ENCODE results near the gene ARID3A.

The ARID3A gene

DNA sequence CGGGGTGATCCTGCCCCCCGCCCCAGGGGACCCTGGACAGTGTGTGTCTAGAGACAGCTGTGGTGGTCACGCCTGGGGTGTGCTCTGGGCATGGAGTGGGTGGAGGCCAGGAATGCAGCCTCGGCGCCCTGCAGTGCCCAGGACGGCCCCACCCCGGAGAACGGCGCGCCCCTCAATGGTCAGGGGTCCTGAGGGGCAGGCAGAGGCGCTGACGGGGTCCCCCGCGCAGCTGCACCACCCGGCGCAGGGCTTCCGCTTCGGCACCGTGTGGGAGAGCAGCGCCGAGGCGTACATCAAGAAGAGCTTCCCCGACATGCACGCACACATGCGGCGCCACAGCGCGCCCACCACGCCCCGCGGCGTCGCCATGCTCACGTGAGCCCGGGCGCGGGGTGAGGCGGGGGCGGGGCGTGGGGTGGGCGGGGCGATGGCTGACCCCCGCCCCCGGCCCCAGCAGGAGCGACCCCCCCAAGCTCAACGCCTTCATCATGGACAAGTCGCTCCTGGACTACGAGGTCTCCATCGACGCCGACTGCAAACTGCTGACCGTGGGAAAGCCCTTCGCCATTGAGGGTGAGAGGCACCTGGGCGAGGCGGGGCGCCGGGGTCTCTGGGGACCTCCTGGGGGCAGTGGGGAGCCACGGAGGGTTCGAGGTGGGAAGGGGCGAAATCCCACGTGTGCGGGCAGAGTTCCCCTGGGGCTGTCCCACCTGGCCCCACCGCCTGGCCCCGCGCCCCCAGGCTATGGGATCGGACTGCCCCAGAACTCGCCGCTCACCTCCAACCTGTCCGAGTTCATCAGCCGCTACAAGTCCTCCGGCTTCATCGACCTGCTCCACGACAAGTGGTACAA, 81.8 kb downstream of the ARID3A start:
- no peak for DNase-seq

DNA sequence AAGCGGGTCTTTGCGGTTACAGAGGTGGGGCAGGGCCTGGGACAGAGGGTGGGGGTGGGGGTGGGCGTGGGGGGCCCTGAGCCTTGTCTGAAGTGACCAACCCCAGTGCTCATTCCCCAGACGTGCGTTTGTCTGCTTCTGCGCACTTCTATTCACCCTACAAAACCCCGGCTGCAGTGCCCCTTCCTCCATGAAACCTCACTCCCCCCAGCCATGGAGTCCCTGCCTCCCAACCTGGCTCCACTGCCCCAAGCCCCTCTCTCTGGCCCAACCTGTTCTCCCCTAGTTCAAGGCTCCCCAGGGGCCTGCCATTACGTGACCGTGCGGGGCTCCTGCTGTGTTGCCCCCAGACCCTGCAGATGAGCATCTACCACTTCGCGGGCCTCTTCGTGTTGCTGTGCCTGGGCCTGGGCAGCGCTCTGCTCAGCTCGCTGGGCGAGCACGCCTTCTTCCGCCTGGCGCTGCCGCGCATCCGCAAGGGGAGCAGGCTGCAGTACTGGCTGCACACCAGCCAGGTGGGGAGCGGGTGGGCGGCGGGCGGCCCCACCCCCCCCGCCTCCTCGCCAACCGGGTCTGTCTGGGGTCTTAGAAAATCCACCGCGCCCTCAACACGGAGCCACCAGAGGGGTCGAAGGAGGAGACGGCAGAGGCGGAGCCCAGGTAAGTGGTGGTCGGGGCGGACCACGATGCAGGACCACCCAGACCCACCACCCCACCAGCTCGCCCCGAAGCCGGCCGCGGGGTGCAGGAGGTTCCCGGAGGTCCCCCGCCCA, 82.6 kb downstream of the ARID3A start:
- DNase-seq, result no peak

DNA sequence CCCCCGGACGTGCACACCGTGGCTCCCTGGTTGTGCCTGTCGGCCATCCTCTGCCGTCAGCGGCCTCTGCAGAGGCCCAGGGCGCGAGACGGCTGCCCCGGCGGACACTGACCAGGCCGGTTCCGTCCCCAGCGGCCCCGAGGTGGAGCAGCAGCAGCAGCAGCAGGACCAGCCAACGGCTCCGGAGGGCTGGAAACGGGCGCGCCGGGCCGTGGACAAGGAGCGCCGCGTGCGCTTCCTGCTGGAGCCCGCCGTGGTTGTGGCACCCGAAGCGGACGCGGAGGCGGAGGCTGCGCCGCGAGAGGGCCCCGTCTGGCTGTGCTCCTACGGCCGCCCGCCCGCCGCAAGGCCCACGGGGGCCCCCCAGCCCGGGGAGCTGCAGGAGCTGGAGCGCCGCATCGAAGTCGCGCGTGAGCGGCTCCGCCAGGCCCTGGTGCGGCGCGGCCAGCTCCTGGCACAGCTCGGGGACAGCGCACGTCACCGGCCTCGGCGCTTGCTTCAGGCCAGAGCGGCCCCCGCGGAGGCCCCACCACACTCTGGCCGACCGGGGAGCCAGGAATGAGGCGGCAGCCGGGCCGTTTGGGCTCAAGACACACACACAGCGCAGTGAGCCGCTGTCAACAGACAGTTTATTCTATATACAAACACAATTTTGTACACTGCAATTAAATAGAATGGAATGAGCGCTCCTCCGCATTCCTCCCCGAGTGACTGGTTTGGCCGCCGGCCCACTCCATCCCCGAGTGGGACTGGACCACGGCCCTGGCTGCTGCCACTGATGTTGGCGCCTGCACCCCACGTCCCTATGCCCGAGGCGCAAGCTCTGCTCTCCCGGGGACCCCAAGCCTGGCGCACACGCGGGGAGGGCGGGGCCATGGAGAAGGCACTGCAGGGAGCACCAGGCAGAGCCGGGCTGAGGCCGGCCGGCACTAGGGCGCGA, 83.5 kb downstream of the ARID3A start:
- DNase-seq, result no peak

DNA sequence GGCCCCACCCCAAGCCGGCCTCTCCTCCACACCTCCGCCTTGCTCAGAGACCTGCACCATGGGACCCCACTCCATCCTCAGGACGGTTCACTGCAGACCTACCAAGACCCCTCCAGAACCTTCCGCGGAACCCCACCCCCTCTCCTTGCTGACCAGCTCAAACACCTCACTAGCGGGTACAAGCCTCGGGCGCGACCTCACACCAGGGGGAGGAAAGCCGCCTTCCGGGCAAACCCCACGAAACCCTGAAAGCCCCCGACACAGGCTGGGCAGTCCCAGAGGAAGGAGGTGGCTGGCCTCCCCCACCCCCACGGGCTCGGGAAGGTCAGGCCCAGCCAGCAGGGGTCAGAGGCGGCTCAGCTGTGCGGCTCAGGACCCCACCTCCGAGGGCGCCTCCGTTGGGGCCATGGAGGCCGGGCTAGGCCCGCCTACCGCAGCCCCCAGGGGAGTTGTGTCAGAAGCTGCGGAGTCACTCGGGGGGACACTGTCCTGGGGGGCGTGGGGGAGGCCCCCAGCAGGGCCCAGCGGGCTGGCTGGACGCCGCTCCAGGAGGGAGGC, 84.2 kb downstream of the ARID3A start:
- DNase-seq, result no peak

DNA sequence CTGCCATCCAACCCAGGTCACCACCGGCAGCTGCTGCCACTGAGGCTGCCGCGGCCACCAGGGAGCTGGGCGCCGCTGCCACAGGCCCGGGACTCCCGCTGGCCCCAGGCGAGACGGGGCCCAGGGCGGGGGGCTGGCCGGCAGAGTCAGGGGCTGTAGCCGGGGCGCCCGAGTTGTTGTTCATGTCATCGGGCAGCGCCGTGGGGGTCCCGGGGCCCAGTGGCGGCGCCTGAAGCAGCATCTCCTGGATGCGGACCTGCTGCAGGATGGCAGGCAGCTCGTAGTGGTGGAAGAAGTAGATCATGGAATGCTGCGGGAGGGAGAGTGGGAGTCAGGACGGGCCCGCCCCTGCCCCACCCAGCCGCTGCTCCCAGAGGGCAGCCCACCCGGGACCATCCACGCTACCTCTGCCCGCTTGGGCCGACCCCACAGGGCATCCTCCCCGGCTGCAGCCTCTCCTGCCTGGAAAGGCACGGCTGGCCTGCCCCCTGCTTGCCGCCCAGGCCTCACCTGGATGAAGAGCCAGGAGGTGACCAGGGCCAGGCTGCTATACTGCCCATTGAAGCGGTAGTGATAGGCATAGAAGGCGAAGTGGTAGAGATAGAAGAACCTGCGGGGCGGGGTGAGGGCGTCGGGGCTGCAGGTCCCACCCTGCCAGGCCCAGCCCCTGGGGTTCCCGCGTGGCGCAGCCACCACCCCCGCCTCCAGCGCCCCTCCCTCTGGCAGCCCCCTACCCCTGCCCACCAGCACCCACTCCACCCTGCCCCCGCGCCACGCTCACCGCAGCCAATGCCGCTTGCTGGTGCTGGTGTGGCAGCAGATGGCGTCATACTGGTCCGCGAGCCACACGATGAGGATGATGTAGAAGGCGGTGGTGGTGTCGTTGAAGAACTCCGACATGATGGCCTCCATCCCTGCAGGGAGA, 85.0 kb downstream of the ARID3A start:
- no peak for DNase-seq

DNA sequence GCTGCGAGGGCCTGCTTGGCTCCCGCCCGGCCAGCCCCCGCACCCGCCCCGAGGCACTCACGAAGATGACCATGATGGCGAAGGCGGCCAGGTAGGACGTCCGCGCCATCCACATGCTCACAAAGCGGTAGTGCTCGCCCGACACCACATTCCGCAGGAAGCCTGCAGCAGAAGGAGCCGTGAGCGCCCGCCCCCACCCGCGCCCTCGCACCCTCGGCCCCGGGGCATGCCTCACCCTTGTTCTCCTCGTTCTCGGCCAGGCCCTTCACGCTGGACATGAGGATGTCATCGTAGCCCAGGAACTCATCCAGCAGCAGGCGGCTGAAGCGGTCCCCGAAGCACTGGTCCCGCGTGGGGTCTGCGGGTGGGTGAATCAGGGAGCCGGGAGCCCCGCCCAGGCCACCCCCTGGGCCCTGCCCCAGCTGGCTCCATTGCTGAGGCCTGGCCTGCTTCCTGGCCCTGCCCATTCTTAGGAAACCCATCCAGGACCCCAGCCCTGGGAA, 86.0 kb downstream of the ARID3A start:
- no peak for DNase-seq

DNA sequence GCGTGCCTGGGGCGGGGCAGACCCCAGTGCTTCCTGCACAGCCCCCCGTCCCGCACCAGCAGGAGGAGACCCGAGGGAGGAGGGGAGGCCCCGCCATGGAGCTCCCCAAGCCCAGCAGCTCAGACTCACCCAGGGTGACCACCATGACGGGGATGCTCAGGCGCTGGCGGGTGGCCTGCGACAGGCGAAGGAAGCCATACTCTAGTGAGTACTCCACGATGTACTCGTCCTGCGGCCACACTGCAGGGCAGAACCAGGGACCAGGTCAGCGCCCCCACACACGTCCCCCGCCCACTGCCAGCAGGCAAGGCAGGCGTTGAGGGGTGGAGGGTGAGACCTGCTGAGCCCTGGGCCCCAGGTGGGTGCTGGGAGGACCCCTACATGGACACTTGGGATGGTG, 86.5 kb downstream of the ARID3A start:
- no peak for DNase-seq

DNA sequence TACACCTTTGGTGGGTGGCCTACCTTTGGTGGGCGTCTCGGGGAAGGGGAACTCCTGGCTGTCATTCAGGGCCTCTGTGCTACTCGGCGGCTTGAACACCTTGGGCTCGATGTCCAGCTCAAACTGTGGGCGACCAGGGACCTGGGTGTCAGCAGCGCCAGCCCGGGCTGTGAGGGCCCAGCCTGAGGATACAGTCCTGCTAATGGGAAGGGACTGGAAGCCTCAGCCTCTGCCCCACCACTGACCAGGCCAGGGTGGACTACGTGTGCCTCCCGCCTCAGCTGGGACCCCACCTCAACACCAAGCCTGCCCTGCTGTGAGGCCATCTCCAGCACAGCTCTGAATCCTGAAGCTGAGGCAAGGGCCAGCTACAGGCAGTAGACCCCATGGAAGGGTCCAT, 87.4 kb downstream of the ARID3A start:
- no peak for DNase-seq

DNA sequence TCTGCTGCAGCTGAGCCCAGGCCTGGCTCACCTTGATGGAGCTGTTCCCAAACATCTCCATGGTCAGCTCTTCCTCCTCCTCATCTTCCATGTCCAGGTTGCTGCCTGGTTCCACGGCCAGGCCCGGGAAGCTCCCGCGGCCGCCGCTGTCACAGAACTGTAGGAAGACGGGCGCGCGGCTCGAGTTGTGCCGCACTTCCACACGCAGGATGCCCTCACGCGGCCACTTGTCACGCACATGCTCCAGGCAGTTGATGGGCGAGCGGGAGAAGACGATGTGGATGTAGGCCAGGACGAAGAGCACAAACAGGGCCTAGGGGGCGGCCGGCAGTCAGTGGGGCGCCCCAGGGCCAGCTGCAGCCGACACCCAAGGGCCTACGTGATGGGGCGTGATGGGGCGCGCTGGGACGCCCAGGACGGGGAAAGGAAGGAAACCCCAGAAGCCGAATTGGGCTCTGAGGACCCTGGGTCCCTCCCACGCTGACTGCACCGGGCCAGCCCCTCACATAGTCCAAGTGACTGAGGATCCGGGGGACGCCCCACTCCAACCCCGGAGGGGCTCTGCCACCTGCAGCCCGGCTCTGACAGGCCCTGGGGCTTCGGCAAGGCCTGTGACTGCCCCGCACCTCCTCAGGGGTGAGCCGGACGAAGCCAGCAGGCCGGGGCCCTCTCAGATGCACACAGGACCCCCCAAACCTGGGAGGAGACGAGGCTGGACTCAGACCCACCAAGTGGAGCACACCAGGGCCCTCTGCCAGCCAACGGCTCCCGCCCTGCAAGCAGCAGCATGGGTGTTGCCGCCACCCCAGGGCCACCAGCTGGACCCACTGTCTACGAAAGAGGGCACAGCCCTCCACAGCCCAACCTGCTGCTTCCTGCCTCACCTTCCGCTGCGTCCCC, 88.6 kb downstream of the ARID3A start:
- DNase-seq, result no peak

DNA sequence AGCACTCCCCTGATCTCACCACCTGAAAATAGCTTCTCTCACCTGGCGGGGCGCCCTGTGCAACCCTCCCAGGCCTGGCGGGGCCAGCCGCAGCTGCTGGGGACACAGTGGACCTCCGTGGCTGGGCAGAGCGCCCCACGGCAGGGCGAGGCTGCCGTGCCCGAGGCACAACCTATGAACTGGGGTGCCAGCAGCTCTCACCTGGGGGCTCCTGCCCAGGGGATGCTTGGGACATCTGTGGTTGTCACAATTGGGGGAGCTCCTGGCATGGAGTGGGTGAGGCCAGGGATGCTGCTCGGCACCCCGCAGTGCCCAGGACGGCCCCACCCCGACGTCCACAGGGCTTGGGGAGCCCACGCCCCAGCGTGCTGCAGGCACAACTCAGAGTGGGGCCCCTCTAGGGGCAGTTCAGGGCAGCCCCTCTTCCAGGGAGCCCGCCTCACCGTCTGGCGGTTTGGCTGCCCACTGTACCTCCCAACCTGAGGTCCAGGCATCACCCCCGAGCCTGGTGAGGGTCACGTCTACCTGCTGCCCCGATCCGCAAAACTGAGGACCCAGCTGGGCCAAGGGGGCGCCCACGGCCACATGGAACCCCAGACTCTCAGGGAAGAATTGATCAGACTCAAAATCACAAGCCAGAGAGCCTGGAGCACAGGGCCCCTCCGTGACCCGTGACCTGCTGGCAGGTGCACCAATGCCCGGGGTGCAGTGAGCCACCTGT, 89.4 kb downstream of the ARID3A start:
- no peak for DNase-seq

DNA sequence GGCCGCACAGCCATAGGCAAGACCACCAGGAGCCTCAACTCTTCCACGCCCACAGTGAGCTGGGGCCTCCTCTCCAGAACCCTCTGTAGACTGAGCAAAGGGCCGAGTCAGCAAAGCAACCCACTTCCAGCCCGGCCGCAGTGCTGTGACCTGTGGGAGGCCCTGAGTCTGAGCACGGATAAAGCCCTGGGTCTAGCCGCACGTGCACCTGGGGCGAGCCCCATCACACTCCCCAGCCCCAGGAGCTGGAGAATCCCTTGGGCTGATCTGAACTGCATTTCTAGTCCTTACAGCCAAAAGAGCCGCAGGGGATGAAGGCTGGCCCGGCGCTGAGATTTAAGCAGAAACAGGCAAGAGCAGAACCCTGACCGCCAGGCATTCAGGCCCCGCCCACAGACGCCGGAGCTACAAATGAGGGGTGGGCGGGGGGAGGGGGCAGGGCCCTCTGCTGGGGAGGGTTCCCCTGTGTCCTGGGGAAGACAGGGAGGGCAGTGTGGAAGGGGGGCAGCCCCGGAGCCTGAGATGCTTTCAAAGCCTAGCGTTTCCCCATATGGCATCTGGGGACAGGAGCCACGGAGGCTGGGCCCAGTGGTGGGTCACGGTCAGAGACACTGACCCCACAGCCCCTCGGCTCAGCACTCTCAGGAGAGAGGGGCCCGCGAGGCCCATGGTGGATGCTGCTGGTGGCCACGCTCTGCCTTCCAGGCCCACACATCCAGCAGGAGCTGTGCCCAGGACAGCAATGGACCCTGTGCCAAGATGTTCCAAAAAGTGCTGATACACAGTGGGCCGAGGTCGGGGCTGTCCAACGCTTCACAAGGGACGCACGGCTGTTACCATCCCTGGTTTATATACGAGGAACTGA, 90.2 kb downstream of the ARID3A start:
- no peak for DNase-seq

DNA sequence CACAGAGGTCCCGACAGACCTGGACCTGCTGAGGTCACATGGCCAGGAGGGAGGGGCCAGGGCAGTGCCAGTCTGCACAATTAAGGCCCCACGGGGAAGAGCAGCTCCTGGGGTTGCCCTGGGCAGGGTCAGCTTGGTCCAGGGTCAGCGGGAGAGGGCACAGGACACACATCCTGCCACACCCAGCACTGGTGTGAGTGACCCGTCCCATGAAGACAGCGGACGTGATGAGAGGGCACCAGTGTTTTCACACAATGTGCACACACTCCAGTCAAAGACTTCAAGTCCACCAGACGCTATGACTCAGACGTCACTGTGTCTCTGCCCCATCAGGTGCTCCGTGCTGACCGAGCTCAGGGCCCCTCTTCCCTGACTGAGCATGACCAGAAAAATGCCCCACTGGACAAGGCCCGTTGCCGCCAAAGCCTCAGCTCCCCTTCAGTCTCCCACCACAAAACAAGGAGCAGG, 90.8 kb downstream of the ARID3A start:
- no peak for DNase-seq

DNA sequence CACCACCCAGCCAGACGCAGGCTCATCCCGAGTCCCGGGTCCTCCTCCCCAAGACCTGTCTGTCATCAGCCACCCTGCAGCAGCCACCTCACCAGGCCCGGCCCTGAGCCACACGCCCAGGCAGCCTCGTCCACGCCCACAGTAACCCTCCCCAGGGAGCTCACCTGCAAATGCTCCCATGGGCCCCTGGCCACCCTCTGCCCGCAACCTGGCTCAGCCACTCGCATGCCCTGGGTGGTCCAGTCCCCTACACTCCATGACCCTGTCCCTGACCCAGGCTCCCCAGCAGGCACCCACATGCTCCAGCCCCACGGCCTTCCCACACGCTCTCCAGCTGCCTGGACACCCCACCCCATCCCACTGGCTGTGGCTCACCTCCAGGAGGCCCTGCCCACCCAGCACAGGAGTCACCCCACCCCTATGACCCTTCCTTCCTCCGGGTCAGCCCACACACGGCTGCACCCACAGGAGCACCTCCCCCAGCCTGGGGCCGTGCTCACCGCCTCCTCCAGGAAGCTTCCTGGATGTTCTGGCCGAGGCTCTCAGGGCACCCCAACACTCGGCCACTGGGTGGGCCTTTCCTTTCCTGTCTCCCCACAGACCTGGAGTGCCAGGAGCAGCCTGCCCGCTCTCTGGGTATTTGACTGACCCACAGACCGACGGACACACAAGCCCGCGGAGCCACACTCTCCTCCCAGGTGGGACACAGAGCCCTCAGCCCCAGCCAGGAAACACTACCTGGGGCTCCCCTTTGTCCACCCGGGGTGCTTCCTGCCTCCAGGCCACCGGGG, 91.5 kb downstream of the ARID3A start:
- DNase-seq, result no peak

DNA sequence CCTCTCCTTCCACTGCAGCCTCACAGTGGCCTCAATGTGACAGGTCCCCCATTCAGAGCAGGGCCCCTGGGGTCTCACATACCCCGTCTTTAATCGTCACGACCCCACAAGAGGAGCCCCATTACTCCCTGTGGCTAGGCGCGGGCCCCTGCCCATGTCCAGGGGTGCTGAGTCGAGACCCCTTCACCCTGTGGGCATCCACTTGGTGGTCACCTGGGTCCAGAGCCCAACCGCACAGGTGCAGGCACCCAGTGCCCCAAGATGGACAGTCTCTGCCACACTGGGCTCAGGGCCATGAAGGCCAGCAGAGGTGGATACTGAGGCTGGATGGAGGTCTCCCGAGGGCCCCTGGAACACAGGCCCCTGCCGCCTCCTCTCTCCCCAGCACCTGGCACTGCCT, 92.1 kb downstream of the ARID3A start:
- DNase-seq, result no peak

DNA sequence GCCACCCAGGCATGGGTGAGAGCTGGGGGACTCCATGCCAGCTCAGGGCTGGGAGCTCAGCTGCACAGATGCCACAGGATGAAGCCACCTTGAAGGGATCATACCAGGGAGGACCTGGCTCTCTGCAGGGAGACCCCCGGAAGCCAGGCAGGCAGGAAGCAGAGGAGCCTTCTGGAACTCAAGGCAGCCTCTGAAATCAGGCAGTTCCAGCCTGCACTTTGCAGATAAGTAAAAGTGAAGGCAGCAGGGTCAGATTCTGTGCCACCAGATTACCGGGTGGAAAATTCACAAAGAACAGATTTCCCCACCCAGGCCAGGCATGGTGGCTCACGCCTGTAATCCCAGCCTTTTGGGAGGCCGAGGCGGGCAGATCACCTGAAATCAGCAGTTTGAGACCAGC, 92.6 kb downstream of the ARID3A start:
- no peak for DNase-seq

DNA sequence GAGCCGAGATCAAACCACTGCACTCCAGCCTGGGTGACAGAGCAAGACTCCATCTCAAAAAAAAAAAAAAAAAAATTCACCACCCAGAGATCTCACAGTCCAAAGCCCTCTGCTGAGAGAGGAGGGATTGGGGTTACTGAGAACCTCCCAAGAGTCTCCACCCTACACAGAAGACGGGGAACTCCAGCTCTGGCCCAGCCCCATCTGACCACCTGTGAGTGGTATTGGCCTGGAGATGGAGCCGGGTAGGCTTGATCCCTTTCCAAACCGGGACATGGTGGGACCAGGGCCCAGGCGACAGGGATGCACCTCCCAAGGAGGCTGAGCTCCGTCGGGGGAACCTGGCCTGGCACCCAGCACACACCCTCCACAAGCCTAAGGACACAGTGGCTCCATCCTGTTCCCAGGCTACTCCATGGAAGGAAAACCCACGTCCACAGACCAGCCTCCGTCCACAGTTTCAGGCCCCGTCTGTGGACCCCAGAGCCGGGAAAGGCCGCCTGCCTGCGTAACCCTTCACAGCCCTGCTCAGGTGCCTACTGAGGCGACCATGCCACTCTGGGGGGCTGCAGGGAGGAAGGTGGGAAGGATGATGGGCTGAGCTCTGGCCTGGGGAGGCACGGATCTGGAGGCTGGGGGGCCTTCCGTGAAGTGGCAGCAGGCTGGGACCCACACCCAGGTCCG, 93.2 kb downstream of the ARID3A start:
- DNase-seq, result no peak

DNA sequence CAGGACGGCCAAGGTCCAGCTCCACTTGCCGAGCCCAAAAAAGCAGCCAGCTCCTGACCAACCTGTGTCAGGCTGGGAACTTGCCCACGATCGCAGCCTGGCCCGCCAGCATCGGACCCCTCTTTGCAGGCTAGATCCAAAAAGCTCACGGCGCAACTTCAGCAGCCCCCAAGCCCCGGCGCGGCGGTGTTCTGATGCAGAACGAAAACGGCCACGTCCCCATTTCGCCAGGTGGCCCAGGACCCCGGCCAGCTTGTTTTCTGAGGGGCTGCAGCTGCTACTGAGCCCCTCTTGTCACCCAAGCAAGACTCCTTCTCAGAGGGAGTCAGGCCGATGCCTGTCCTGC, 93.8 kb downstream of the ARID3A start:
- no peak for DNase-seq

All from CD4-positive, alpha-beta T cell treated with Interleukin-4 for 4 hours (primary cell).